Measurements from ENCODE around the gene LIMCH1. TPM values are rescaled to one million over a fixed set of nuclear protein-coding genes. Genes with fewer than 3 reads are reported as not detected.

Gene LIMCH1
- total and polyA plus RNA-seq, 2 of the 8 experiments (the other 6 are each of a cell fraction or from before 2014, with no cell fraction given): 2.7 to 3.0 TPM

DNA sequence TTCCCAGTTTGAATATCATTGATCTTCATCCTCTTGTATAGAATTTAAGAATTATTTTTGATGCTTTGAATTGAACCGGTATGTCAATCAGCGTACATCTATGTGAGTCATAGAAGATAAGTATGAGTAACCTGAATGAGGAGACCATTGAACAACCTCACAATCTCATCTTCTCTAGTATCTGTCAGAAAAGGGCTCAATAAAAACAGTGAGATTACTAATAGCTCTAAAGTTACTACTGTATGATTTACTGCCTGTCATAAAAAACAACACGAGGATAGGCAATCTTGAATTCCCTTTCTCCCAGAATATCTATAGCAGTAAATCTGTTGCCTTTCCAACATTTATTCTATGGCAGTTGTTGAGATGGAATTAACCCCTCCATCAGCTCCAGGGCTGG, 174.5 kb downstream of the LIMCH1 start:
- no peak overlapping the region for H2AK5ac ChIP-seq (ENCODE audit: low read depth, low read length)
- H3K4me3 ChIP-seq (ENCODE audit: extremely low read depth in 1 of 4, insufficient read depth in 2 of 4, low read depth in 3 of 4, low read length in 4 of 4): no peak overlapping the region
- WGBS, 2 experiments (ENCODE audit: extremely low coverage in 1 of 2, insufficient coverage in 1 of 2, insufficient read length in 1 of 2, insufficient replicate concordance in 2 of 2, low coverage in 1 of 2, low lambda C conversion rate in 2 of 2, missing lambda C conversion rate in 1 of 2): 87% methylated on average over 3 of the region's 3 CpGs; no CpG with 5 or more reads in 1 of the 2 experiments
- H3K79me1 ChIP-seq (ENCODE audit: low read depth, low read length): no peaks in the 10 kb centered on the region
- H3K9me3 ChIP-seq (ENCODE audit: insufficient read depth in 2 of 2, low read depth in 1 of 2, low read length in 1 of 2): no peaks in the 10 kb centered on the region
- H2BK12ac ChIP-seq (ENCODE audit: low read depth, low read length): no peak overlapping the region
- H3K56ac ChIP-seq (replicated peaks; ENCODE audit: insufficient read length, low read depth, low read length): no peak overlapping the region
- no peak for TF ChIP-seq CBX5 (IDR thresholded peaks at IDR 0.05; ENCODE audit: low read depth, low read length)
- TF ChIP-seq RBBP5 (IDR thresholded peaks at IDR 0.05; ENCODE audit: borderline replicate concordance, low read depth, low read length): no peak
- no peak for TF ChIP-seq POLR2AphosphoS5 (IDR thresholded peaks at IDR 0.05; ENCODE audit: low read depth, low read length)
- no peak for TF ChIP-seq SP2 (IDR thresholded peaks at IDR 0.05; ENCODE audit: low read length)
- TF ChIP-seq USF2 (IDR thresholded peaks at IDR 0.05; ENCODE audit: low read length): no peak
- TF ChIP-seq BCL11A (IDR thresholded peaks at IDR 0.05; ENCODE audit: low read depth in 2 of 2, low read length in 2 of 2): no peak
- no peak for TF ChIP-seq TEAD4 (IDR thresholded peaks at IDR 0.05; ENCODE audit: low read depth, low read length)
- no peak for TF ChIP-seq GABPA (IDR thresholded peaks at IDR 0.05; ENCODE audit: borderline replicate concordance, insufficient read depth, low read length)
- TF ChIP-seq SUZ12 (IDR thresholded peaks at IDR 0.05; ENCODE audit: low read length): no peak
- TF ChIP-seq POU5F1 (IDR thresholded peaks at IDR 0.05; ENCODE audit: low read depth, low read length): no peak
- no peak for TF ChIP-seq EGR1 (IDR thresholded peaks at IDR 0.05; ENCODE audit: borderline replicate concordance, low read depth, low read length)
- TF ChIP-seq CREB1 (IDR thresholded peaks at IDR 0.05): no peak
- no peak for TF ChIP-seq CEBPB (IDR thresholded peaks at IDR 0.05; ENCODE audit: low read depth, low read length)
- H4K91ac ChIP-seq (replicated peaks; ENCODE audit: insufficient read length, low read length): no peak overlapping the region
- no peaks in the 10 kb centered on the region for H3K4me1 ChIP-seq (replicated peaks in 1 of 4; ENCODE audit: control insufficient read depth in 3 of 4, insufficient read depth in 4 of 4, low read length in 3 of 4)
- no peak overlapping the region for H3K4ac ChIP-seq (replicated peaks; ENCODE audit: insufficient read length, low read depth, low read length)
- no peak overlapping the region for H3K9ac ChIP-seq (replicated peaks in 1 of 4; ENCODE audit: extremely low read depth in 1 of 4, low read depth in 3 of 4, low read length in 3 of 4)
- DNase-seq (ENCODE audit: low read depth in 1 of 2, low spot score in 2 of 2) (no peak), FAIRE-seq (no peak)
- no peak overlapping the region for H3K4me2 ChIP-seq (ENCODE audit: insufficient read depth in 1 of 2, low read depth in 2 of 2, low read length in 2 of 2)
- no peak overlapping the region for H2AFZ ChIP-seq (ENCODE audit: low read length)
- H4K20me1 ChIP-seq (replicated peaks in 1 of 2; ENCODE audit: control insufficient read depth in 1 of 2, insufficient read depth in 2 of 2, low read length in 2 of 2): no peaks in the 10 kb centered on the region
- no peak overlapping the region for H2BK120ac ChIP-seq (replicated peaks; ENCODE audit: low read depth, low read length)
- no peak overlapping the region for H4K5ac ChIP-seq (ENCODE audit: insufficient read length, low read depth, low read length)
- H3K79me2 ChIP-seq (ENCODE audit: control insufficient read depth in 1 of 2, insufficient read depth in 2 of 2, low read length in 2 of 2): no peaks in the 10 kb centered on the region
- POLR2A ChIA-PET (ENCODE audit: partially characterized antibody): no interaction called here
- no peak overlapping the region for H3K27ac ChIP-seq (ENCODE audit: low read depth, low read length)
- no peak overlapping the region for H2BK15ac ChIP-seq (ENCODE audit: low read length)
- no peaks in the 10 kb centered on the region for H3K36me3 ChIP-seq (ENCODE audit: control insufficient read depth in 2 of 4, insufficient read depth in 4 of 4, low read length in 3 of 4)
- no peak overlapping the region for H3K18ac ChIP-seq (ENCODE audit: extremely low read depth, low read length)
- no peak overlapping the region for H4K8ac ChIP-seq (ENCODE audit: extremely low read depth, insufficient read depth, low read length)
- H3K23me2 ChIP-seq (ENCODE audit: low read depth, low read length): no peaks in the 10 kb centered on the region
- CTCF ChIA-PET (ENCODE audit: partially characterized antibody): interaction anchor here (0.9 to 2.1 kb wide), 2 partner anchors 19 to 176 kb away, joined by 5 to 9 read pairs; no protein-coding TSS in a partner anchor
- no peak overlapping the region for H2BK20ac ChIP-seq (ENCODE audit: low read length)
- no peak overlapping the region for H3K14ac ChIP-seq (ENCODE audit: insufficient read length)
- no peak overlapping the region for H2BK5ac ChIP-seq (ENCODE audit: low read depth, low read length)
- no peak overlapping the region for H3K23ac ChIP-seq (ENCODE audit: insufficient read length)
- no peaks in the 10 kb centered on the region for H3K27me3 ChIP-seq (replicated peaks in 1 of 4; ENCODE audit: control insufficient read depth in 3 of 4, extremely low read depth in 1 of 4, insufficient read depth in 3 of 4, low read length in 3 of 4)
